HL-60 (cell line): ENCODE measurements around the gene AP3D1.

Experiments
- GABPA ChIP-seq: IDR thresholded peaks from 2 replicates; pipeline ENCODE4 v1.6.1; 2012; ENCODE audit warnings: low read depth
- POLR2AphosphoS5 ChIP-seq: IDR thresholded peaks from 2 replicates; pipeline ENCODE4 v1.6.1; 2012; ENCODE audit warnings: low read depth
- SPI1 ChIP-seq: IDR thresholded peaks from 2 replicates; pipeline ENCODE4 v1.6.1; 2012; ENCODE audit warnings: low read depth, mild to moderate bottlenecking, borderline replicate concordance
- TF ChIP-seq, protein P1 (sequence below): IDR thresholded peaks from one replicate; pipeline ENCODE4 v1.5.1; 2011; ENCODE audit warnings: low read length, control low read depth, inconsistent platforms; ENCODE audit not compliant: insufficient read depth
- TF ChIP-seq, protein P2 (sequence below): IDR thresholded peaks from 2 replicates; pipeline ENCODE4 v1.6.1; 2012; ENCODE audit warnings: low read depth; ENCODE audit not compliant: insufficient replicate concordance

DNA sequence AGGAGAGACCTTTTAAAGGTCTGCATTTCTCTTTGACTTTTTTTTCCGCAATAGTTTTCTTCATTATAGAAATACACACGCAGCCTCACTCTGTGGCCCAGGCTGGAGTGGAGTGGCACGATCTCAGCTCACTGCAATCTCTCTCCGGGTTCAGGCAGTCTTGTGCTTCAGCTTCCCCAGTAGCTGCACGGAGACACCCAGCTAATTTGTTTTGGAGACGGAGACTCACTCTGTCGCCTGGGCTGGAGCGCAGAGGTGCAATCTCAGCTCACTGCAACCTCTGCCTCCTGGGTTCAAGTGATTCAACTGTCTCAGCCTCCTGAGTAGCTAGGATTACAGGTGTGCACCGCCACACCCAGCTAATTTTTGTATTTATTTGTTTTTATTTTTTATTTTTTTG is 88.6 kb downstream of the AP3D1 start:
- TF ChIP-seq, protein P1, sequence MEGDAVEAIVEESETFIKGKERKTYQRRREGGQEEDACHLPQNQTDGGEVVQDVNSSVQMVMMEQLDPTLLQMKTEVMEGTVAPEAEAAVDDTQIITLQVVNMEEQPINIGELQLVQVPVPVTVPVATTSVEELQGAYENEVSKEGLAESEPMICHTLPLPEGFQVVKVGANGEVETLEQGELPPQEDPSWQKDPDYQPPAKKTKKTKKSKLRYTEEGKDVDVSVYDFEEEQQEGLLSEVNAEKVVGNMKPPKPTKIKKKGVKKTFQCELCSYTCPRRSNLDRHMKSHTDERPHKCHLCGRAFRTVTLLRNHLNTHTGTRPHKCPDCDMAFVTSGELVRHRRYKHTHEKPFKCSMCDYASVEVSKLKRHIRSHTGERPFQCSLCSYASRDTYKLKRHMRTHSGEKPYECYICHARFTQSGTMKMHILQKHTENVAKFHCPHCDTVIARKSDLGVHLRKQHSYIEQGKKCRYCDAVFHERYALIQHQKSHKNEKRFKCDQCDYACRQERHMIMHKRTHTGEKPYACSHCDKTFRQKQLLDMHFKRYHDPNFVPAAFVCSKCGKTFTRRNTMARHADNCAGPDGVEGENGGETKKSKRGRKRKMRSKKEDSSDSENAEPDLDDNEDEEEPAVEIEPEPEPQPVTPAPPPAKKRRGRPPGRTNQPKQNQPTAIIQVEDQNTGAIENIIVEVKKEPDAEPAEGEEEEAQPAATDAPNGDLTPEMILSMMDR, result no peak
- TF ChIP-seq, protein P2, sequence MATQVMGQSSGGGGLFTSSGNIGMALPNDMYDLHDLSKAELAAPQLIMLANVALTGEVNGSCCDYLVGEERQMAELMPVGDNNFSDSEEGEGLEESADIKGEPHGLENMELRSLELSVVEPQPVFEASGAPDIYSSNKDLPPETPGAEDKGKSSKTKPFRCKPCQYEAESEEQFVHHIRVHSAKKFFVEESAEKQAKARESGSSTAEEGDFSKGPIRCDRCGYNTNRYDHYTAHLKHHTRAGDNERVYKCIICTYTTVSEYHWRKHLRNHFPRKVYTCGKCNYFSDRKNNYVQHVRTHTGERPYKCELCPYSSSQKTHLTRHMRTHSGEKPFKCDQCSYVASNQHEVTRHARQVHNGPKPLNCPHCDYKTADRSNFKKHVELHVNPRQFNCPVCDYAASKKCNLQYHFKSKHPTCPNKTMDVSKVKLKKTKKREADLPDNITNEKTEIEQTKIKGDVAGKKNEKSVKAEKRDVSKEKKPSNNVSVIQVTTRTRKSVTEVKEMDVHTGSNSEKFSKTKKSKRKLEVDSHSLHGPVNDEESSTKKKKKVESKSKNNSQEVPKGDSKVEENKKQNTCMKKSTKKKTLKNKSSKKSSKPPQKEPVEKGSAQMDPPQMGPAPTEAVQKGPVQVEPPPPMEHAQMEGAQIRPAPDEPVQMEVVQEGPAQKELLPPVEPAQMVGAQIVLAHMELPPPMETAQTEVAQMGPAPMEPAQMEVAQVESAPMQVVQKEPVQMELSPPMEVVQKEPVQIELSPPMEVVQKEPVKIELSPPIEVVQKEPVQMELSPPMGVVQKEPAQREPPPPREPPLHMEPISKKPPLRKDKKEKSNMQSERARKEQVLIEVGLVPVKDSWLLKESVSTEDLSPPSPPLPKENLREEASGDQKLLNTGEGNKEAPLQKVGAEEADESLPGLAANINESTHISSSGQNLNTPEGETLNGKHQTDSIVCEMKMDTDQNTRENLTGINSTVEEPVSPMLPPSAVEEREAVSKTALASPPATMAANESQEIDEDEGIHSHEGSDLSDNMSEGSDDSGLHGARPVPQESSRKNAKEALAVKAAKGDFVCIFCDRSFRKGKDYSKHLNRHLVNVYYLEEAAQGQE, result no peak
- no peak for TF ChIP-seq POLR2AphosphoS5
- TF ChIP-seq GABPA, result no peak
- no peak for TF ChIP-seq SPI1
